Hindlimb muscle (tissue), 1 donor: ENCODE measurements around the gene APC. TPM values are rescaled to one million over a fixed set of nuclear protein-coding genes. Genes with fewer than 3 reads are reported as not detected.
A peak's percentile ranks its signal among the peaks of the same experiment; 100 is the strongest.
"Not testable (repeated sequence)": the region's sequence is repeated elsewhere in the genome, so short reads cannot be mapped to it uniquely, and the experiment has no call there.

Source experiments
- DNase-seq: peaks from one replicate; pipeline ENCODE4 v3.0.0-alpha.2; 2013
- polyA plus RNA-seq: library from polyadenylated mRNA; unstranded; fragments of 120-200 nt; gene quantifications from one replicate; pipeline ENCODE4 v1.2.1, GENCODE V29; 2013; ENCODE audit not compliant: insufficient read length

Gene APC
- polyA plus RNA-seq, 1 donor: 29.4 TPM

- DNase-seq: no peak
Measured at GRCh38 chr5:112787896-112788295, 50.2 kb downstream of the APC start.

GRCh38 chr5:112793201-112793600 lies 55.5 kb downstream of the APC start:
- DNase-seq: no peak

- DNase-seq: no peak
Measured at GRCh38 chr5:112794410-112794809, 56.7 kb downstream of the APC start.

- no peak for DNase-seq
Measured at GRCh38 chr5:112795342-112795741, 57.7 kb downstream of the APC start.

GRCh38 chr5:112795944-112796678 lies 58.4 kb downstream of the APC start:
- no peak for DNase-seq

- DNase-seq: no peak
Measured at GRCh38 chr5:112799661-112800060, 62.0 kb downstream of the APC start.

- DNase-seq: no peak
Measured at GRCh38 chr5:112800891-112801290, 63.2 kb downstream of the APC start.

- DNase-seq: no peak
Measured at GRCh38 chr5:112811023-112811422, 73.3 kb downstream of the APC start.

- DNase-seq: no peak
Measured at GRCh38 chr5:112812549-112812948, 74.9 kb downstream of the APC start.

- DNase-seq: no peak
Measured at GRCh38 chr5:112820246-112820645, 82.6 kb downstream of the APC start.

GRCh38 chr5:112822456-112822855 lies 84.8 kb downstream of the APC start:
- DNase-seq: no peak

GRCh38 chr5:112823181-112823580 lies 85.5 kb downstream of the APC start:
- no peak for DNase-seq

GRCh38 chr5:112823656-112824055 lies 86.0 kb downstream of the APC start:
- no peak for DNase-seq

- DNase-seq: no peak
Measured at GRCh38 chr5:112824197-112824596, 86.5 kb downstream of the APC start.

- DNase-seq: no peak
Measured at GRCh38 chr5:112830378-112830777, 92.7 kb downstream of the APC start.

GRCh38 chr5:112833971-112834370 lies 96.3 kb downstream of the APC start:
- DNase-seq: no peak

GRCh38 chr5:112844489-112844888 lies 106.8 kb downstream of the APC start:
- DNase-seq: no peak

- no peak for DNase-seq
Measured at GRCh38 chr5:112846556-112846955, 108.9 kb downstream of the APC start.

GRCh38 chr5:112847306-112847705 lies 109.6 kb downstream of the APC start:
- no peak for DNase-seq

GRCh38 chr5:112848116-112848811 lies 110.6 kb downstream of the APC start:
- DNase-seq: peak; percentile 11

- DNase-seq: no peak
Measured at GRCh38 chr5:112849912-112850311, 112.2 kb downstream of the APC start.

GRCh38 chr5:112854651-112855050 lies 117.0 kb downstream of the APC start:
- no peak for DNase-seq

- DNase-seq: no peak
Measured at GRCh38 chr5:112857866-112858265, 120.2 kb downstream of the APC start.

GRCh38 chr5:112860571-112860928 lies 122.9 kb downstream of the APC start:
- DNase-seq: not testable (repeated sequence)
